GM18909 (cell line): Measurements from ENCODE around the gene FAM174A.
"Not testable (repeated sequence)": the region's sequence is repeated elsewhere in the genome, so short reads cannot be mapped to it uniquely, and the experiment has no call there.

Experiments used
- ATAC-seq: cut with Tn5 transposase; IDR thresholded peaks from one replicate; pipeline ENCODE4 v1.9.1; 2021; ENCODE audit warnings: mild to moderate bottlenecking; ENCODE audit not compliant: unreplicated experiment, poor library complexity

The FAM174A gene

GRCh38 chr5:100574716-100575115 lies 39.5 kb downstream of the FAM174A start:
- no peak for ATAC-seq

- no peak for ATAC-seq
Observed at GRCh38 chr5:100575815-100576214, 40.6 kb downstream of the FAM174A start.

GRCh38 chr5:100576217-100576751 lies 41.1 kb downstream of the FAM174A start:
- ATAC-seq = no peak

- ATAC-seq = no peak
Observed at GRCh38 chr5:100577506-100577905, 42.3 kb downstream of the FAM174A start.

GRCh38 chr5:100584069-100584468 lies 48.9 kb downstream of the FAM174A start:
- peak; percentile 99 for ATAC-seq

- no peak for ATAC-seq
Observed at GRCh38 chr5:100584889-100585288, 49.7 kb downstream of the FAM174A start.

- ATAC-seq = no peak
Observed at GRCh38 chr5:100590867-100591266, 55.7 kb downstream of the FAM174A start.

- no peak for ATAC-seq
Observed at GRCh38 chr5:100595152-100595811, 60.1 kb downstream of the FAM174A start.

- ATAC-seq = no peak
Observed at GRCh38 chr5:100595812-100596173, 60.6 kb downstream of the FAM174A start.

GRCh38 chr5:100598446-100598845 lies 63.3 kb downstream of the FAM174A start:
- no peak for ATAC-seq

GRCh38 chr5:100600298-100600994 lies 65.3 kb downstream of the FAM174A start:
- ATAC-seq = no peak

- ATAC-seq = no peak
Observed at GRCh38 chr5:100603141-100603540, 68.0 kb downstream of the FAM174A start.

- ATAC-seq = not testable (repeated sequence)
Observed at GRCh38 chr5:100604021-100604420, 68.8 kb downstream of the FAM174A start.

GRCh38 chr5:100609594-100609993 lies 74.4 kb downstream of the FAM174A start:
- no peak for ATAC-seq

- no peak for ATAC-seq
Observed at GRCh38 chr5:100614308-100614707, 79.1 kb downstream of the FAM174A start.

GRCh38 chr5:100615362-100615761 lies 80.2 kb downstream of the FAM174A start:
- ATAC-seq = no peak

GRCh38 chr5:100616291-100616690 lies 81.1 kb downstream of the FAM174A start:
- no peak for ATAC-seq

- no peak for ATAC-seq
Observed at GRCh38 chr5:100616981-100617380, 81.8 kb downstream of the FAM174A start.

- peak; percentile 92 for ATAC-seq
Observed at GRCh38 chr5:100623719-100624118, 88.5 kb downstream of the FAM174A start.

GRCh38 chr5:100634937-100635534 lies 99.9 kb downstream of the FAM174A start:
- peak; percentile 87 for ATAC-seq
